ENCODE data around the gene NR6A1. TPM values are rescaled to one million over a fixed set of nuclear protein-coding genes. Genes with fewer than 3 reads are reported as not detected.

NR6A1 gene
- total RNA-seq, 5 donors from 2014 or later (not counting 1 experiment from before 2014, with no cell fraction given): 0.19 to 0.50 (median 0.40) TPM; not detected in 1

GRCh38 chr9:124623966-124624734, 147.0 kb downstream of the NR6A1 start:
- ATAC-seq (replicated peaks in 1 of 4) (no peak), DNase-seq (no peak)
- ChIA-PET POLR2A (interaction anchor here in 1 of 2 donors (0.5 kb wide), 1 partner anchor 37 kb away, joined by 11 read pairs; no protein-coding TSS in a partner anchor), CTCF (interaction anchor here in 1 of 2 donors (0.6 kb wide), 1 partner anchor 938 kb away, joined by 3 read pairs; no protein-coding TSS in a partner anchor)
- Mint-ChIP-seq H3K4me1 (no peaks in the 10 kb centered on the region), H3K9me3 (no peaks in the 10 kb centered on the region), H3K36me3 (no peaks in the 10 kb centered on the region), H3K4me3 (no peak overlapping the region), H3K27ac (no peak overlapping the region), H3K27me3 (peaks cover 0 to 3% of the 10 kb centered on the region in 2 donors)
- Histone ChIP-seq H3K9me3 (no peaks in the 10 kb centered on the region), H3K27ac (ENCODE audit: low read length) (no peak overlapping the region), H3K36me3 (ENCODE audit: control insufficient read depth in 2 of 2, extremely low read depth in 1 of 2, insufficient read depth in 1 of 2, low read length in 1 of 2) (no peaks in the 10 kb centered on the region), H3K4me3 (ENCODE audit: control insufficient read depth in 1 of 2, extremely low read depth in 1 of 2, low read length in 1 of 2) (no peak overlapping the region), H3K27me3 (replicated peaks in 1 of 2; ENCODE audit: control insufficient read depth in 2 of 2, extremely low read depth in 1 of 2, insufficient read depth in 2 of 2, low read length in 1 of 2) (no peaks in the 10 kb centered on the region), H3K4me1 (ENCODE audit: control insufficient read depth in 1 of 2, extremely low read depth in 1 of 2, insufficient read depth in 2 of 2, low read length in 2 of 2) (peaks cover 0 to 5% of the 10 kb centered on the region in 2 experiments)
- 87% methylated on average over 3 of the region's 7 CpGs for WGBS (ENCODE audit: insufficient coverage)

- H3K36me3 Mint-ChIP-seq: no peaks in the 10 kb centered on the region
- ATAC-seq (replicated peaks in 1 of 4): no peak
- H3K27me3 Mint-ChIP-seq: peaks cover 0 to 3% of the 10 kb centered on the region in 2 donors
- no peak for DNase-seq
- H3K4me1 Mint-ChIP-seq: no peaks in the 10 kb centered on the region
- no peaks in the 10 kb centered on the region for H3K9me3 Mint-ChIP-seq
- ChIA-PET CTCF (no interaction called here), POLR2A (no interaction called here)
- no peak overlapping the region for H3K27ac ChIP-seq (ENCODE audit: low read length)
- H3K27ac Mint-ChIP-seq: no peak overlapping the region
- H3K4me1 ChIP-seq (ENCODE audit: control insufficient read depth in 1 of 2, extremely low read depth in 1 of 2, insufficient read depth in 2 of 2, low read length in 2 of 2): peaks cover 0 to 9% of the 10 kb centered on the region in 2 experiments
- no peaks in the 10 kb centered on the region for H3K9me3 ChIP-seq
- no peak overlapping the region for H3K4me3 ChIP-seq (ENCODE audit: control insufficient read depth in 1 of 2, extremely low read depth in 1 of 2, low read length in 1 of 2)
- H3K36me3 ChIP-seq (ENCODE audit: control insufficient read depth in 2 of 2, extremely low read depth in 1 of 2, insufficient read depth in 1 of 2, low read length in 1 of 2): no peaks in the 10 kb centered on the region
- no peak overlapping the region for H3K4me3 Mint-ChIP-seq
- no peaks in the 10 kb centered on the region for H3K27me3 ChIP-seq (replicated peaks in 1 of 2; ENCODE audit: control insufficient read depth in 2 of 2, extremely low read depth in 1 of 2, insufficient read depth in 2 of 2, low read length in 1 of 2)
Observed at GRCh38 chr9:124622882-124623281, 148.2 kb downstream of the NR6A1 start.

GRCh38 chr9:124621371-124622328, 149.5 kb downstream of the NR6A1 start:
- Mint-ChIP-seq H3K4me3 (no peak overlapping the region), H3K9me3 (no peaks in the 10 kb centered on the region), H3K27ac (no peak overlapping the region), H3K4me1 (no peaks in the 10 kb centered on the region), H3K27me3 (peaks cover 1 to 6% of the 10 kb centered on the region in 2 donors), H3K36me3 (no peaks in the 10 kb centered on the region)
- 51% methylated on average over 5 of the region's 11 CpGs for WGBS (ENCODE audit: insufficient coverage)
- Histone ChIP-seq H3K4me3 (ENCODE audit: control insufficient read depth in 1 of 2, extremely low read depth in 1 of 2, low read length in 1 of 2) (no peak overlapping the region), H3K27me3 (replicated peaks in 1 of 2; ENCODE audit: control insufficient read depth in 2 of 2, extremely low read depth in 1 of 2, insufficient read depth in 2 of 2, low read length in 1 of 2) (no peaks in the 10 kb centered on the region), H3K27ac (ENCODE audit: low read length) (no peak overlapping the region), H3K4me1 (ENCODE audit: control insufficient read depth in 1 of 2, extremely low read depth in 1 of 2, insufficient read depth in 2 of 2, low read length in 2 of 2) (peaks cover 0 to 9% of the 10 kb centered on the region in 2 experiments), H3K9me3 (no peaks in the 10 kb centered on the region), H3K36me3 (ENCODE audit: control insufficient read depth in 2 of 2, extremely low read depth in 1 of 2, insufficient read depth in 1 of 2, low read length in 1 of 2) (no peaks in the 10 kb centered on the region)
- ChIA-PET CTCF (no interaction called here), POLR2A (interaction anchor here in 1 of 2 donors (0.7 kb wide), 1 partner anchor 93 kb away, joined by 4 read pairs; no protein-coding TSS in a partner anchor)
- ATAC-seq (replicated peaks in 1 of 4): no peak
- DNase-seq: peak in 14 of 35 experiments; percentile 1 to 33 (median 7)

- ChIA-PET POLR2A (no interaction called here), CTCF (no interaction called here)
- Mint-ChIP-seq H3K9me3 (no peaks in the 10 kb centered on the region), H3K36me3 (no peaks in the 10 kb centered on the region), H3K27me3 (peaks cover 6 to 7% of the 10 kb centered on the region in 2 donors), H3K27ac (no peak overlapping the region), H3K4me1 (no peaks in the 10 kb centered on the region), H3K4me3 (no peak overlapping the region)
- no peak for ATAC-seq (replicated peaks in 1 of 4)
- H3K4me1 ChIP-seq (ENCODE audit: control insufficient read depth in 1 of 2, extremely low read depth in 1 of 2, insufficient read depth in 2 of 2, low read length in 2 of 2): peaks cover 0 to 4% of the 10 kb centered on the region in 2 experiments
- WGBS (ENCODE audit: insufficient coverage): no CpG with 5 or more reads among the region's 3 CpGs
- DNase-seq: no peak
- no peak overlapping the region for H3K27ac ChIP-seq (ENCODE audit: low read length)
- H3K27me3 ChIP-seq (replicated peaks in 1 of 2; ENCODE audit: control insufficient read depth in 2 of 2, extremely low read depth in 1 of 2, insufficient read depth in 2 of 2, low read length in 1 of 2): peaks cover 0 to 3% of the 10 kb centered on the region in 2 experiments
- no peak overlapping the region for H3K4me3 ChIP-seq (ENCODE audit: control insufficient read depth in 1 of 2, extremely low read depth in 1 of 2, low read length in 1 of 2)
- no peaks in the 10 kb centered on the region for H3K9me3 ChIP-seq
- no peaks in the 10 kb centered on the region for H3K36me3 ChIP-seq (ENCODE audit: control insufficient read depth in 2 of 2, extremely low read depth in 1 of 2, insufficient read depth in 1 of 2, low read length in 1 of 2)
Observed at GRCh38 chr9:124618476-124618875, 152.6 kb downstream of the NR6A1 start.

GRCh38 chr9:124617477-124618141, 153.5 kb downstream of the NR6A1 start:
- POLR2A ChIA-PET: no interaction called here
- peak; percentile 61 to 76 (median 66) for ATAC-seq (replicated peaks in 1 of 4)
- H3K4me1 ChIP-seq (ENCODE audit: control insufficient read depth in 1 of 2, extremely low read depth in 1 of 2, insufficient read depth in 2 of 2, low read length in 2 of 2): peaks cover 0 to 4% of the 10 kb centered on the region in 2 experiments
- peaks cover 0 to 8% of the 10 kb centered on the region in 2 experiments for H3K27me3 ChIP-seq (replicated peaks in 1 of 2; ENCODE audit: control insufficient read depth in 2 of 2, extremely low read depth in 1 of 2, insufficient read depth in 2 of 2, low read length in 1 of 2)
- Mint-ChIP-seq H3K27me3 (peaks cover 5 to 7% of the 10 kb centered on the region in 2 donors), H3K27ac (no peak overlapping the region), H3K9me3 (no peaks in the 10 kb centered on the region), H3K4me1 (no peaks in the 10 kb centered on the region), H3K4me3 (no peak overlapping the region), H3K36me3 (no peaks in the 10 kb centered on the region)
- 30% methylated on average over 1 of the region's 3 CpGs for WGBS (ENCODE audit: insufficient coverage)
- DNase-seq: peak; percentile 32 to 82 (median 62)
- H3K27ac ChIP-seq (ENCODE audit: low read length): no peak overlapping the region
- CTCF ChIA-PET: interaction anchor here (0.6 to 1.4 kb wide), 7 partner anchors 9 to 140 kb away, joined by 3 to 12 read pairs (median 4); no protein-coding TSS in a partner anchor
- no peaks in the 10 kb centered on the region for H3K9me3 ChIP-seq
- H3K36me3 ChIP-seq (ENCODE audit: control insufficient read depth in 2 of 2, extremely low read depth in 1 of 2, insufficient read depth in 1 of 2, low read length in 1 of 2): no peaks in the 10 kb centered on the region
- H3K4me3 ChIP-seq (ENCODE audit: control insufficient read depth in 1 of 2, extremely low read depth in 1 of 2, low read length in 1 of 2): no peak overlapping the region

GRCh38 chr9:124616961-124617360, 154.2 kb downstream of the NR6A1 start:
- ChIA-PET POLR2A (no interaction called here), CTCF (interaction anchor here (0.6 to 1.4 kb wide), 7 partner anchors 10 to 141 kb away, joined by 3 to 12 read pairs (median 4); no protein-coding TSS in a partner anchor)
- Histone ChIP-seq H3K9me3 (no peaks in the 10 kb centered on the region), H3K36me3 (ENCODE audit: control insufficient read depth in 2 of 2, extremely low read depth in 1 of 2, insufficient read depth in 1 of 2, low read length in 1 of 2) (no peaks in the 10 kb centered on the region), H3K27ac (ENCODE audit: low read length) (no peak overlapping the region), H3K4me3 (ENCODE audit: control insufficient read depth in 1 of 2, extremely low read depth in 1 of 2, low read length in 1 of 2) (no peak overlapping the region), H3K4me1 (ENCODE audit: control insufficient read depth in 1 of 2, extremely low read depth in 1 of 2, insufficient read depth in 2 of 2, low read length in 2 of 2) (peaks cover 0 to 4% of the 10 kb centered on the region in 2 experiments), H3K27me3 (replicated peaks in 1 of 2; ENCODE audit: control insufficient read depth in 2 of 2, extremely low read depth in 1 of 2, insufficient read depth in 2 of 2, low read length in 1 of 2) (peaks cover 0 to 8% of the 10 kb centered on the region in 2 experiments)
- WGBS (ENCODE audit: insufficient coverage): no CpG with 5 or more reads among the region's 3 CpGs
- H3K27ac Mint-ChIP-seq: no peak overlapping the region
- H3K36me3 Mint-ChIP-seq: no peaks in the 10 kb centered on the region
- no peak overlapping the region for H3K4me3 Mint-ChIP-seq
- H3K9me3 Mint-ChIP-seq: no peaks in the 10 kb centered on the region
- no peak for DNase-seq
- ATAC-seq (replicated peaks in 1 of 4): no peak
- H3K27me3 Mint-ChIP-seq: peaks cover 7 to 8% of the 10 kb centered on the region in 2 donors
- no peaks in the 10 kb centered on the region for H3K4me1 Mint-ChIP-seq
